Central memory CD8-positive, alpha-beta T cell (primary cell): Measurements from ENCODE around the gene TEAD1.

Source experiments
- ATAC-seq: fragments of 150-1000 bp; cut with Tn5 transposase; replicated peaks from 2 replicates; pipeline ENCODE4 v1.10.0; 2022; ENCODE audit warnings: mild to moderate bottlenecking, moderate FRiP score, moderate number of reproducible peaks; ENCODE audit not compliant: poor library complexity, severe bottlenecking; ENCODE audit errors: extremely low read depth
- DNase-seq, 2 donors: peaks; one replicate each; pipeline ENCODE4 v3.0.0; 2021; ENCODE audit warnings: low spot score in 2 of 2
- H3K27ac Mint-ChIP-seq: one replicate; pipeline ENCODE4 v1.8.0; 2022; ENCODE audit warnings: low read depth, mild to moderate bottlenecking, moderate library complexity, mixed read lengths
- H3K27me3 Mint-ChIP-seq: one replicate; pipeline ENCODE4 v1.8.0; 2022; ENCODE audit warnings: mixed read lengths
- H3K36me3 Mint-ChIP-seq: one replicate; pipeline ENCODE4 v1.8.0; 2022; ENCODE audit warnings: mild to moderate bottlenecking, moderate library complexity, mixed read lengths; ENCODE audit not compliant: insufficient read depth
- H3K4me1 Mint-ChIP-seq: one replicate; pipeline ENCODE4 v1.8.0; 2022; ENCODE audit warnings: mixed read lengths
- H3K4me3 Mint-ChIP-seq: one replicate; pipeline ENCODE4 v1.8.0; 2022; ENCODE audit warnings: mild to moderate bottlenecking, moderate library complexity, mixed read lengths
- H3K9me3 Mint-ChIP-seq: one replicate; pipeline ENCODE4 v1.8.0; 2022; ENCODE audit warnings: mixed read lengths

Gene TEAD1

DNA sequence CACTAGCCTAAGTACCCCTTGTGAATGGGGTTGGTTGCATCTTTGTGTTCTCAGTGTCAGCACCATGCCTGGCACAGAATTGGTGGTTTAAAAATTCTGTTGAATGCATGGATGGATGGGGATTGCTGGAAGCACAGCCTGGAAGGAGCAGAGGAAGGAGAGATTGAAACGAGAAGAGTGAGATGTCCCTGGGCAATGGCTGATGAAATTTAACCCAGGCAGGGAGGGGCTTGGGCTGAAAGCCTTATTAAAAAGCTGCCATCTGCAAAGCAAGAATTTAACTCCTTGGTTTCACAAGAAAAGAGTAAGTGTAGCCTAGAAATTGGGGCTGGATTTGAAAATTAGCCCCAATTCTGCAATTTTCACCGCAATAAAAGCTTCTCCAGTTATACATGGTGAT lies 126.7 kb downstream of the TEAD1 start:
- H3K27me3 Mint-ChIP-seq, result peaks cover 92% of the 10 kb centered on the region
- no peak for ATAC-seq
- H3K36me3 Mint-ChIP-seq, result no peaks in the 10 kb centered on the region
- H3K4me1 Mint-ChIP-seq, result no peaks in the 10 kb centered on the region
- no peaks in the 10 kb centered on the region for H3K9me3 Mint-ChIP-seq
- H3K4me3 Mint-ChIP-seq, result no peak overlapping the region
- no peak overlapping the region for H3K27ac Mint-ChIP-seq
- DNase-seq, result no peak

GRCh38 chr11:12801976-12802375 lies 127.8 kb downstream of the TEAD1 start:
- no peaks in the 10 kb centered on the region for H3K4me1 Mint-ChIP-seq

DNA sequence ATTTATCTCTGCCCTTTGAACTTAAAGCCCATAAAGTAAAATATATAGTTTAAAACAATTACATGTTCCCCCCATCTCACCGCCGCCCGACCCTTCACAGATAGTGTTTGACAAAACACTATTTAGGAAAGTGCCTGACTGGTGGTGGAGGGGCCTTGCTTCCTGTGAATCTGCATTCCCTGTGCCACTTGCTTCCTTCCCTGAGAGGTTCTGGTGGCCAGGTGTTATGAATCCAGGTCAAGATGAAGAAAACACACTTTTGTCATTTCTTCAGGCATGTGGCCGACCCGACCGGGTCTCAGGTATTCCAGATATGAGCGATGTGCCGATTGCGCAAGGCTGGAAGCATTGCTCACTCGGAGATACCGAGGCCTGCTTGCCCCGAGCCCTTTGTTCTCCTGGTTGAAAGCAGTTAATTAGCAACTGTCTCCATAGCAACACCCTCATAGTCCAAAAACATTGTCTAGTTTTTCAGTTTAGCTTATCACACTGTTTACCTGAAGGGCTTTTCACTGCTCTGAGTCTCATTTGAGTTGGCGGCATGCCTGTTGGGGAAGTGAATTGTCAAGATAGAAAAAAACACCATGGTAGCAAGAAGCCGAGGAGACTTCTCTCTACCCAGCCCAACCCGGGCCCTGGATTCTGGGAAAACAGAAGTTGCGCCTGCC lies 128.3 kb downstream of the TEAD1 start:
- Mint-ChIP-seq H3K4me3 (no peak overlapping the region), H3K27me3 (peaks cover 97% of the 10 kb centered on the region), H3K27ac (no peak overlapping the region), H3K9me3 (no peaks in the 10 kb centered on the region), H3K4me1 (no peaks in the 10 kb centered on the region), H3K36me3 (no peaks in the 10 kb centered on the region)
- no peak for DNase-seq
- ATAC-seq, result no peak

More at GRCh38 chr11:12801976-12802375, 127.8 kb downstream of the TEAD1 start:
- Mint-ChIP-seq H3K9me3 (no peaks in the 10 kb centered on the region), H3K27me3 (peaks cover 97% of the 10 kb centered on the region), H3K36me3 (no peaks in the 10 kb centered on the region), H3K4me3 (no peak overlapping the region), H3K27ac (no peak overlapping the region)
- no peak for ATAC-seq
- no peak for DNase-seq

DNA sequence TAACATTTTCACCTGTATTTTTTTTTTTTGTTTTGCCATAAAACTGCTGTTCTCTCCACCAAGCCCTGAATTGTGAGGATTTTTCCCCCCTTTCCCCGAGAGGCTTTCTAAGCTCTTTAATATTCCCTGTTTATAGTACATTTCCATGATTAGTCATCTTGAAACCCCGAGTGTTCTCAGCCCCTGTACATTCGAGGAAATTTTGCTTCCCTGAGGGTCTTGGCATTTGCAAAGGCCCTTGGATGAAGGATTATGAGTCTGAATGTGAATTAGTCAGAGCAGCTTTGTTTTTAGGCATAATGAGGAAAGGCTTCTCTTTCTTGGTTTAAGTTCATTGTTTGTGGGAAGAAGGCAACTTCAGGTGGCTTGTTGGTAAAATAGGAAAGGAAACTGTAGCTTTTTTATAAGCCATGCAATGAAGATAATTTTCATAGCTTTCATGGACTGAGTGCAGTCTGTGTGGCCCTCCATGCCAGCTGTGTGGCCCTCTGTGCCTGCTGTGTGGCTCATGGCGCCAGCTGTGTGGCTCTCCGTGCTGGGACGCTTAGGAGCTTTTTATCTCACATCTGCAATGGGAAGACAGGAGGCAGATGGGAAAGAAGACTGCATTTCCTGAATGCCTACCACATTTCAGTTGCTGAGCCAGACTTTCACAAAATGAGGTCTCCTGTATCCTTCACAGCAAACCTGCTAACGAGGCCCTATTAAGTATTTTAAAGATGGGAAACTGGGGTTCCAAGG lies 129.0 kb downstream of the TEAD1 start:
- DNase-seq, result no peak
- Mint-ChIP-seq H3K27ac (no peak overlapping the region), H3K9me3 (no peaks in the 10 kb centered on the region), H3K4me1 (no peaks in the 10 kb centered on the region), H3K4me3 (no peak overlapping the region), H3K27me3 (peaks cover 90% of the 10 kb centered on the region), H3K36me3 (no peaks in the 10 kb centered on the region)
- no peak for ATAC-seq

- Mint-ChIP-seq H3K4me3 (no peak overlapping the region), H3K9me3 (no peaks in the 10 kb centered on the region), H3K27ac (no peak overlapping the region), H3K36me3 (no peaks in the 10 kb centered on the region), H3K4me1 (no peaks in the 10 kb centered on the region), H3K27me3 (peaks cover 64% of the 10 kb centered on the region)
- DNase-seq (no peak), ATAC-seq (no peak)
These were observed 131.9 kb downstream of the TEAD1 start for GRCh38 chr11:12806113-12806512.

- no peak overlapping the region for H3K4me3 Mint-ChIP-seq
These were observed 133.4 kb downstream of the TEAD1 start for GRCh38 chr11:12807621-12808020.

GRCh38 chr11:12808519-12808918 lies 134.3 kb downstream of the TEAD1 start:
- no peaks in the 10 kb centered on the region for H3K4me1 Mint-ChIP-seq
- ATAC-seq, result no peak

More at GRCh38 chr11:12807621-12808020, 133.4 kb downstream of the TEAD1 start:
- Mint-ChIP-seq H3K4me1 (no peaks in the 10 kb centered on the region), H3K36me3 (peaks cover 2% of the 10 kb centered on the region), H3K27ac (no peak overlapping the region), H3K27me3 (peaks cover 65% of the 10 kb centered on the region), H3K9me3 (no peaks in the 10 kb centered on the region)
- ATAC-seq (no peak), DNase-seq (no peak)

DNA sequence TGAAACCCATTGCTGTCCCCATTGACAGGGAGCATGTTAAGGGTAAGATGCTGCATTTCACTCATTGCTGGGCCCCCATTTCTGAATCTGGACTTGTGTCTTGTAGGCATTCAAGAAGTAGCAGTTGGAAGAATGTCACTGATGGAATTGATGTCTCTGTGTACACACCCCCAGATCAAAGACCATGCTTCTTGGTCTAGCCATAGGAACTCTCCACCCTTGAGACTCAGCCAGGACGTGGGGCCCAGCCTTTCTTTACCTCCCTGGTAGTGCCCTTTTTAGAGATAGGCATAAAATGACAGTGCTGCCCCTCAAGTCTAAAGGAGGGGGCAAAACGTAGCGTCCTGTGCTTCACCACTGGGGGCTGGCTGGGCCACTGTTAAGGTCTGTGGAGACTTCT lies 135.1 kb downstream of the TEAD1 start:
- H3K27ac Mint-ChIP-seq, result no peak overlapping the region
- H3K4me1 Mint-ChIP-seq, result no peaks in the 10 kb centered on the region
- peaks cover 65% of the 10 kb centered on the region for H3K27me3 Mint-ChIP-seq
- ATAC-seq (no peak), DNase-seq (no peak)
- peaks cover 2% of the 10 kb centered on the region for H3K36me3 Mint-ChIP-seq
- H3K4me3 Mint-ChIP-seq, result no peak overlapping the region
- H3K9me3 Mint-ChIP-seq, result no peaks in the 10 kb centered on the region

More at GRCh38 chr11:12808519-12808918, 134.3 kb downstream of the TEAD1 start:
- H3K36me3 Mint-ChIP-seq, result peaks cover 2% of the 10 kb centered on the region
- no peak for DNase-seq
- no peaks in the 10 kb centered on the region for H3K9me3 Mint-ChIP-seq
- peaks cover 65% of the 10 kb centered on the region for H3K27me3 Mint-ChIP-seq
- H3K27ac Mint-ChIP-seq, result no peak overlapping the region
- H3K4me3 Mint-ChIP-seq, result no peak overlapping the region

- no peaks in the 10 kb centered on the region for H3K4me1 Mint-ChIP-seq
- H3K36me3 Mint-ChIP-seq, result peaks cover 2% of the 10 kb centered on the region
- peaks cover 65% of the 10 kb centered on the region for H3K27me3 Mint-ChIP-seq
- no peaks in the 10 kb centered on the region for H3K9me3 Mint-ChIP-seq
- H3K27ac Mint-ChIP-seq, result no peak overlapping the region
- no peak for ATAC-seq
- H3K4me3 Mint-ChIP-seq, result no peak overlapping the region
- DNase-seq, result no peak
These were observed 135.8 kb downstream of the TEAD1 start for GRCh38 chr11:12809864-12810567.

DNA sequence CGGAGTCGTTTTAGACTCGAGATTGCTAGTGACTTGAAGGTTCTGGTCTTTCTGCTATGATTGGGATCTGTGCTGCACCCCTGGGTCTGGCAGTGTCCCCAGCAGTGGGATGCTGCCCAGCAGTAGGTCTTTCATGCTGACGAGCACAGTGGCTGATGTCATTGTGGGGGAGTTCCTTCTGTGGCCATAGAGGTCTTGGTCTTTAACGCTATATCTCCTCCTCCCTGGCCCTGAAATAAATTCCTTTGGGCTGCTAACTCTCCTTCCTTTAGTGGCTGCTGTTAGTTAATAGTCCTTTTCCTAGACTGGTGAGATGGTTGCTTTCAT lies 136.3 kb downstream of the TEAD1 start:
- no peak overlapping the region for H3K4me3 Mint-ChIP-seq
- DNase-seq (no peak), ATAC-seq (no peak)
- H3K4me1 Mint-ChIP-seq, result no peaks in the 10 kb centered on the region
- no peak overlapping the region for H3K27ac Mint-ChIP-seq
- H3K9me3 Mint-ChIP-seq, result no peaks in the 10 kb centered on the region
- peaks cover 2% of the 10 kb centered on the region for H3K36me3 Mint-ChIP-seq
- H3K27me3 Mint-ChIP-seq, result peaks cover 65% of the 10 kb centered on the region

DNA sequence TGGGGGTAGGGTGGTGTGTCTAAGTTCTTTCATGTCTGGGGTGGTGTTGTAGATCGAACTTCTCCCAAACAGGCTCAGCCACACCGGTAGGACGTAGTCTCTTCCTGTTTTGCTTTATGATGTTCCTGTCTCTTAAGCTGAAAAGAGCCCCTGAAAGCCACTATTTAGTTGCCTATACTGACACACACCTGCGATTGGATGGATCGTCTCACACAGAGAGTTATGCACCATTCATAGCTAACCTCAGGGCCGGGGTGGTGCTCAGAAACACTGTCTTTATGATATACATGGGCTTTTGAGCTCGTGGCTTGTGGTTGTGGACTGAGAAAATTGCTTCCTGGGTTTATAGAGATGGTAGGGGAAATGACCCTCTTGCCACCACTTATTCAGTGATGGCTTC lies 137.6 kb downstream of the TEAD1 start:
- Mint-ChIP-seq H3K27ac (no peak overlapping the region), H3K27me3 (peaks cover 67% of the 10 kb centered on the region), H3K4me1 (no peaks in the 10 kb centered on the region), H3K9me3 (no peaks in the 10 kb centered on the region), H3K4me3 (no peak overlapping the region), H3K36me3 (peaks cover 2% of the 10 kb centered on the region)
- ATAC-seq, result no peak
- no peak for DNase-seq

GRCh38 chr11:12812849-12813248 lies 138.6 kb downstream of the TEAD1 start:
- Mint-ChIP-seq H3K4me1 (no peaks in the 10 kb centered on the region), H3K36me3 (peaks cover 2% of the 10 kb centered on the region), H3K9me3 (no peaks in the 10 kb centered on the region), H3K27ac (no peak overlapping the region), H3K27me3 (peaks cover 69% of the 10 kb centered on the region), H3K4me3 (no peak overlapping the region)
- DNase-seq, result no peak
- no peak for ATAC-seq
